Activated naive CD8-positive, alpha-beta T cell treated with anti-CD3 and anti-CD28 coated beads, Interleukin-2, amount 10 ng/mL, durations not matched to agents 7 days and 5 days (primary cell): ENCODE measurements around the gene SLC15A1. TPM values are rescaled to one million over a fixed set of nuclear protein-coding genes. Genes with fewer than 3 reads are reported as not detected.

ENCODE experiments used
- ATAC-seq: fragments of 150-1000 bp; cut with Tn5 transposase; one replicate; pipeline ENCODE4 v1.10.0; 2021; ENCODE audit warnings: low read depth, moderate library complexity
- POLR2A ChIA-PET: fragments of 350-600 bp; sonication (Branson Sonifier 250); formaldehyde crosslinking; loops from one replicate; lab custom pipeline; 2021; ENCODE audit warnings: antibody characterized with exemption; lab: Charles Lee
- DNase-seq: peaks from one replicate; pipeline ENCODE4 v3.0.0; 2021
- H3K27ac Mint-ChIP-seq: one replicate; pipeline ENCODE4 v1.8.0; 2022; ENCODE audit warnings: mild to moderate bottlenecking, mixed read lengths
- H3K27me3 Mint-ChIP-seq: one replicate; pipeline ENCODE4 v1.8.0; 2022; ENCODE audit warnings: mild to moderate bottlenecking, moderate library complexity, mixed read lengths
- H3K36me3 Mint-ChIP-seq: one replicate; pipeline ENCODE4 v1.8.0; 2021; ENCODE audit warnings: mild to moderate bottlenecking, mixed read lengths
- H3K4me1 Mint-ChIP-seq: one replicate; pipeline ENCODE4 v1.8.0; 2021; ENCODE audit warnings: mixed read lengths
- H3K4me3 Mint-ChIP-seq: one replicate; pipeline ENCODE4 v1.8.0; 2022; ENCODE audit warnings: mild to moderate bottlenecking, moderate library complexity, mixed read lengths
- H3K9me3 Mint-ChIP-seq: one replicate; pipeline ENCODE4 v1.8.0; 2021; ENCODE audit warnings: mixed read lengths
- total RNA-seq, 2 experiments: library from RNA; stranded (reverse); gene quantifications; one replicate each; pipeline ENCODE4 v1.2.3, GENCODE V29; 2021

Gene SLC15A1
- total RNA-seq, 2 experiments from 2014 or later = not detected

DNA sequence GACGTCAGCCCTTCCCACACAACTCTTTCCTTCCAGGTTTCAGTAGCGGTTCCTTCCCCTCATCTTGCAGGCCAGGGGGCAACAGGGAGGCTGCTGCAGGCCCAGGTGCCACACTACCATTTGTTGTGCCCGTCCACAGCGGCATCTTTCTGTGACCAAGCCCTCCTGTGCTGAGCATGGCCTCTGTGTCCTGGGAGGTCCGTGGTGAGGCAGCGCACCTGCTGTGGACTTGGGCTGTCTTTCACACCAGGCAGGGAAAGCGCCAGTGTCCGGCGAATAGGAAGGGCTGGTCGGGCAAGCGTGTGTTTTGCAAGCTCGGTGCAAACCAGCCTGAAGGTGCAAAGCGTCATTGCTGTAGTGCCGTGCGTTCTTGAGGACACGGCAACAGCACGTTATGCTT, 21.4 kb downstream of the SLC15A1 start:
- no peaks in the 10 kb centered on the region for H3K36me3 Mint-ChIP-seq

DNA sequence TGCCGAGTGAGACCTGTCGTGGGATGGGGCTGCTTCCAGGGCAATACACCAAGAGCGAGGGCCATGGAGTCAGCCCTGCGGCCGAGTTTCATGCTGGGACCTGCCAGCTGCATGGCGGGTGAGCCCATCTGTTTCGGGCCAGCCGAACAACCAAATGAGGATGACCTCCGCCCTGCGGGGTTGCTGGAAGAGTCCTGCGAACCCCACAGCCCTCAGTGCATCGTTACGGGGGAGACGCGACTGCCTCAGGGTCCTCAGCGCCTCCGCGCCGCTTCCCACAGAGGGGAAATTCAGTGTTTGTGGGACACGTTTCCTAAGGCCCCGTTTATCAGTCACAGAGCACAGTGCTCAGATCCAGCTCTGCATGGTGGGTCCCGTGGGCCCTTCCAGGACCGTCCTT, 22.0 kb downstream of the SLC15A1 start:
- DNase-seq (no peak), ATAC-seq (no peak)
- no peak overlapping the region for H3K27ac Mint-ChIP-seq
- H3K9me3 Mint-ChIP-seq = peaks cover 2% of the 10 kb centered on the region
- peaks cover 7% of the 10 kb centered on the region for H3K4me1 Mint-ChIP-seq
- H3K36me3 Mint-ChIP-seq = no peaks in the 10 kb centered on the region
- peaks cover 7% of the 10 kb centered on the region for H3K27me3 Mint-ChIP-seq
- no peak overlapping the region for H3K4me3 Mint-ChIP-seq
- POLR2A ChIA-PET = no interaction called here

More for the DNA sequence above, 21.4 kb downstream of the SLC15A1 start:
- Mint-ChIP-seq H3K27ac (no peak overlapping the region), H3K27me3 (peaks cover 8% of the 10 kb centered on the region), H3K4me1 (peaks cover 7% of the 10 kb centered on the region), H3K9me3 (peaks cover 2% of the 10 kb centered on the region), H3K4me3 (no peak overlapping the region)
- ATAC-seq (no peak), DNase-seq (no peak)
- POLR2A ChIA-PET = no interaction called here

DNA sequence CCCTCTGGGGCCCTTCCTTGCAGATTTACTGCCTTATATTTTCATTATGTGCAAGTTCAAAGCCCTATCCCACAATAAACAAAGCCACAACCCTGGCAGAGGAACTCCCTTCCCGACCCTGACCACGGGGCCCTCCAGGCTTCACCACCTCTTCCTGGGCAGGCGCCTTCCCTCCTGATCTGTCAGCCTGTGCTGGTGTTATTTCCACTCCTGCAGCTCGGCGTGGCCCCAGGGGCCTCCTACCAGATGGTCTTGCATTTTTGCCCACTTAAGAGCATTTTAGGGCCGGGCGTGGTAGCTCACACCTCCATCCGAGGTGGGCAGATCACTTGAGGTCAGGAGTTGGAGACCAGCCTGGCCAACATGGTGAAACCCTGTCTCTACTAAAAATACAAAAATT, 22.8 kb downstream of the SLC15A1 start:
- H3K4me1 Mint-ChIP-seq = peaks cover 7% of the 10 kb centered on the region
- no peaks in the 10 kb centered on the region for H3K36me3 Mint-ChIP-seq
- no peak overlapping the region for H3K4me3 Mint-ChIP-seq
- ATAC-seq (no peak), DNase-seq (no peak)
- no peak overlapping the region for H3K27ac Mint-ChIP-seq
- POLR2A ChIA-PET = no interaction called here
- H3K9me3 Mint-ChIP-seq = peaks cover 2% of the 10 kb centered on the region
- peaks cover 2% of the 10 kb centered on the region for H3K27me3 Mint-ChIP-seq

DNA sequence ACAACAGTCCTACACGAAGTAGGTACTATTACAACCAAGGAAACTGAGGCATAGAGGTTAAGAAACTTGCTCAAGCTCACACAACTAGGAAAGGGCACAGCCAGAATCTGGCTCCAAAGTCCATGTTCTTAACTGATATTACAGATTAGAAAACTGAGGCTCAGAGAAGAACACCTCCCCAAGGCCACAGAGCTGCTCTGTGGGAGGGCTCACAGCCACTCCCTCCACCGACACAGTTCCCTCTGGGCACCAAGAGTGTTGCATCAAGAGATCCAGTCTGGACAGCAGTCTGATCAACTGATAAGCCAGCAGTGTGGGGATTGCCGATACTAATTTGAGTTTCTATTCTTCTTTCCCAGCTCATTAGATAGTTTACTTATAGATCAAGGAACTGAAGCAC, 29.5 kb downstream of the SLC15A1 start:
- ATAC-seq (no peak), DNase-seq (no peak)
- H3K4me3 Mint-ChIP-seq = no peak overlapping the region
- peaks cover 7% of the 10 kb centered on the region for H3K27me3 Mint-ChIP-seq
- H3K36me3 Mint-ChIP-seq = no peaks in the 10 kb centered on the region
- POLR2A ChIA-PET = no interaction called here
- H3K4me1 Mint-ChIP-seq = no peaks in the 10 kb centered on the region
- no peaks in the 10 kb centered on the region for H3K9me3 Mint-ChIP-seq
- no peak overlapping the region for H3K27ac Mint-ChIP-seq

DNA sequence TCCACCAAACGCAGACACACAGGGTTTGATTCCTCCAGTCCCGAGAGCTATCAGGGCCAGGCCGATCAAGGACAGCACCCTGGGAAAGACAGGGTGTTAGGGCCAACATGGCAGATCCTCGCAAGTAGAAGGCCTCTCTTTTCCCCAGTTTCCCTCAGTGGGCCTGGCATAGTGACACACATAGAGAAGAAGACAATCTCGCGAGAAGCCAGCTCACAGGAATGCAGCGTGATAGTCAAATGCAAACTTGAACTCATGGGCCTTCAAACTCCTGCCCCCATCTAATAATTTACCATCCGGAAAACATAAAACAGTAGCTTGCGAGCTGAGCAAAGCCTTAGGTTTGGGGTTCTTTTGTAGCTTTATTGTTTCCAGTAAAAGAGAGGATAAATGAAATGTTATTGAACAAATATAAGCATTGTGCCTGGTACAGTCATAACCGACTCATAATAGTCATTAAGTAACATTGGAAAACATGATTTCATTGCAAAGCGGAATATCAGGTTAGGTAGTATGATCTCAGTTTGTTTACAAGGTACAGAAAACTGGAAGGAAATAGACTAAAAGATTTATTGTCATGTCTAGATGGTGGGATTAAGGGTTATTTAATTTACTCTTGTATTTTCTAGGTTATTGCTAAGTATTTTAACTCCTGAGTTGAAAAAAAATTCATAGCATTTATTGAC, 30.5 kb downstream of the SLC15A1 start:
- no peaks in the 10 kb centered on the region for H3K36me3 Mint-ChIP-seq
- H3K27ac Mint-ChIP-seq = no peak overlapping the region
- ATAC-seq = no peak
- no peaks in the 10 kb centered on the region for H3K9me3 Mint-ChIP-seq
- no peak for DNase-seq
- H3K4me1 Mint-ChIP-seq = no peaks in the 10 kb centered on the region
- no peak overlapping the region for H3K4me3 Mint-ChIP-seq
- POLR2A ChIA-PET = no interaction called here
- peaks cover 7% of the 10 kb centered on the region for H3K27me3 Mint-ChIP-seq

DNA sequence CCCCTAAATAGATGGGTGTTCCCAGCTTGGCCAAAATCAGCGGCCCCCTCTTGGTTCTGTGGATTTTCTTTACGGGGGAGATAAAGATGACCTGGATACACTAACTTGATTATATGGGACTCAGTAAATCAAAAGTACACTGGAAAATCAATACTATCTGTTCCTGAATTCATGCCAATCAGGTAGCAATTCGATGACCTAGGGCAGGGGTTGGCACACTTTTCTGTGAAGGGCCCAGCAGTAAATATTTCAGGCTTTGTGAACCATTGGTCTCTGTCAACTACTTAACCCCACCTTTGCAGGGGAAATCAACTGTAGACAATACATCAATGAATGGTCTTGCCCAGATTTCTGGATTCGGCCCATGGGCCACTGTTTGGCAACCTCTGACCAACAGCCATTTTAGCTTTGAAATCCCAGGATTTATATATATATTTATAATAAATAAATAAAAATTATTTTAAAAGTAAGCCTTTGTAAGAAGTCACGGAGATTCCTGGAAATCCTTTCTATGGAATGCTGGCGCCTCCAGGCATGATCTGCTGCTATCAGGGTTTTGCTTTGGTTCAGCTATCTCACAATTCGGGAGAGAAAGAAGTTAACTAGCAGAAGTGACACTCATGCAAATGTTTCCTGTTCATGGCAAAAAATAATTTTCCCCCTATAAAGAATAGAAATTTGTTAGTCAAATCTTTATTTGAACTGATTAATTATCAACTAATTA, 32.8 kb downstream of the SLC15A1 start:
- Mint-ChIP-seq H3K36me3 (no peaks in the 10 kb centered on the region), H3K27me3 (peaks cover 11% of the 10 kb centered on the region), H3K27ac (no peak overlapping the region), H3K9me3 (no peaks in the 10 kb centered on the region), H3K4me1 (no peaks in the 10 kb centered on the region), H3K4me3 (no peak overlapping the region)
- POLR2A ChIA-PET = no interaction called here
- ATAC-seq (no peak), DNase-seq (no peak)

DNA sequence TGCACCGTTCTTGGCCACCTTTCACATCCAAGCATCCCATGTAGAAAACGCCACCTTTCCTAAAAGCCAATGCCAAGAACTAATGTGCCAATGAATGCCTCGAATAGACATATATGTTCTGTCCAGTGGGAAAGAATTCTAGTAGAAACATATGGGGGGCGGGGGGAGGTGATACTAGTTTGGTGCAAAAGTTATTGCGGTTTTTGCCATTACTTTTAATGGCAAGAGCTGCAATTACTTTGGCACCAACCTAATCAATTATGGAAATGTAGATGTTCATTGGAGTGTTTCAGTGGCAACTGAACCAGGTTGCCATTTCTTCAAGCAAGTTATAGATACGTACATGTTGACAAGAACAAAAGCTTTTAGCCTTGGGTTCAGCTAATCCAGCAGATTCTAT, 34.6 kb downstream of the SLC15A1 start:
- no peak for ATAC-seq
- POLR2A ChIA-PET = no interaction called here
- no peak overlapping the region for H3K4me3 Mint-ChIP-seq

DNA sequence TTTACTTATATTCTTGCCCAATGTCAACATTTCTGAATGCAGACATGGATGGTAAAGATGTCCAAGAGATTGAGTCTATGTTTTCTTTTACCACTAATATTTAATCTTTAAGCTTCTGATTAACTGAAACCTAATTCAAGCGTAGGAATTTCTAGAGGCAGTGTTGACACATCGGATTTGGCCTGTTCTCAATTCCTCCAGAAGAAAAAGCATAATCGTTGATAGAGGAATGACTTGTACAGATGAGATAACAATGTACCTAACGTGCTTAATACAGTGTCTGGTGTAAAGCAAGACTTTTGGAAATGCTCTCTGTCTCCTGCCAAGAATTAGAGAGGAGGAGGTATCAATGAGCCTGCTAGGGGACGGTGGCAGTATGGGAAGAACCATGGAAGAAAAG, 35.2 kb downstream of the SLC15A1 start:
- Mint-ChIP-seq H3K4me1 (no peaks in the 10 kb centered on the region), H3K36me3 (no peaks in the 10 kb centered on the region), H3K27me3 (peaks cover 11% of the 10 kb centered on the region), H3K9me3 (no peaks in the 10 kb centered on the region), H3K4me3 (no peak overlapping the region), H3K27ac (no peak overlapping the region)
- no peak for ATAC-seq
- POLR2A ChIA-PET = no interaction called here
- no peak for DNase-seq

More for the DNA sequence above, 34.6 kb downstream of the SLC15A1 start:
- H3K36me3 Mint-ChIP-seq = no peaks in the 10 kb centered on the region
- no peaks in the 10 kb centered on the region for H3K4me1 Mint-ChIP-seq
- DNase-seq = no peak
- no peaks in the 10 kb centered on the region for H3K9me3 Mint-ChIP-seq
- H3K27me3 Mint-ChIP-seq = peaks cover 11% of the 10 kb centered on the region
- no peak overlapping the region for H3K27ac Mint-ChIP-seq

DNA sequence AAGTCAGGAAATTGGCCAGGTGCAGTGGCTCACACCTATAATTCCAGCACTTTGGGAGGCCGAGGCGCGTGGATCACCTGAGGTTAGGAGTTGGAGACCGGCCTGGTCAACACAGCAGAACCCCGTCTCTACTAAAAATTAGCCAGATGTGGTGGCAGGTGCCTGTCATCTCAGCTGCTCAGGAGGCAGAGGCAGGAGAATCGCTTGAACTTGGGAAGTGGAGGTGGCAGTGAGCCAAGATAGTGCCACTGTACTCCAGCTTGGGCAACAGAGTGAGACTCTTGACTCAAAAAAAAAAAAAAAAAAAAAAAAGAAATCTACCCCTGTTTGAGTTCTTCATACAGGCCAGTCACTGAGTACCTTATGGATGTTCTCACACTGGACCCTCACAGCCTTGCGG, 42.0 kb downstream of the SLC15A1 start:
- POLR2A ChIA-PET = no interaction called here
- no peaks in the 10 kb centered on the region for H3K36me3 Mint-ChIP-seq

DNA sequence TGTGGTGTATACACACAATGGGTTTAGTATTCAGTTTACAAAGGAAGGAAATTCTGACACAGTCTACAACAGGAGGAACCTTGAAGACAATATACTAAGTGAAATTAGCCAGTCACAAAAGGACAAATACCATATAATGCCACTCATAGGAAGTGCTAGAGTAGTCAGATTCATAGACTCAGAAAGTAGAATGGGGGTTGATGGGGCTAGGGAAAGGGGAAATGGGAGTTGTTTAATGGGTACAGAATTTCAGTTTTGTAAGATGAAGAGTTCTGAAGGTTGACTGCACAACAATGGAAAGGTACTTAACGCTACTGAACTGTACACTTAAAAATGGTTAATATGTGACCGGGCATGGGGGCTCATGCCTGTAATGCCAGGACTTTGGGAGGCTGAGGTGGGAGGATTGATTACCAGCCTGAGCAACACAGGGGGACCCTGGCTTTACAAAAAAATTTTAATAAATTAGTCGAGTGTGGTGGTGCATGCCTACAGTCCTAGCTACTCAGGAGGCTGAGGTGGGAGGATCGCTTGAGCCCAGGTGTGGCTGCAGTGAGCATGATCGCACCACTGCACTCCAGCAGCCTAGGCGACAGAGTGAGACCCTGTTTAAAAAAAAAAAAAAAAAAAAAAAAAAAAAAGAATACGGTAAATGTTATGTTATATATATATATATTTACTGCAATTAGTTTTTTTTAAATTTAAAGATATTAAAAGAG, 45.0 kb downstream of the SLC15A1 start:
- Mint-ChIP-seq H3K4me3 (no peak overlapping the region), H3K36me3 (no peaks in the 10 kb centered on the region), H3K4me1 (no peaks in the 10 kb centered on the region), H3K27me3 (peaks cover 19% of the 10 kb centered on the region), H3K9me3 (no peaks in the 10 kb centered on the region), H3K27ac (no peak overlapping the region)
- no peak for DNase-seq
- POLR2A ChIA-PET = no interaction called here
- no peak for ATAC-seq

More for the DNA sequence above, 42.0 kb downstream of the SLC15A1 start:
- DNase-seq (no peak), ATAC-seq (no peak)
- Mint-ChIP-seq H3K4me3 (no peak overlapping the region), H3K9me3 (no peaks in the 10 kb centered on the region), H3K27me3 (peaks cover 18% of the 10 kb centered on the region), H3K27ac (no peak overlapping the region), H3K4me1 (no peaks in the 10 kb centered on the region)

DNA sequence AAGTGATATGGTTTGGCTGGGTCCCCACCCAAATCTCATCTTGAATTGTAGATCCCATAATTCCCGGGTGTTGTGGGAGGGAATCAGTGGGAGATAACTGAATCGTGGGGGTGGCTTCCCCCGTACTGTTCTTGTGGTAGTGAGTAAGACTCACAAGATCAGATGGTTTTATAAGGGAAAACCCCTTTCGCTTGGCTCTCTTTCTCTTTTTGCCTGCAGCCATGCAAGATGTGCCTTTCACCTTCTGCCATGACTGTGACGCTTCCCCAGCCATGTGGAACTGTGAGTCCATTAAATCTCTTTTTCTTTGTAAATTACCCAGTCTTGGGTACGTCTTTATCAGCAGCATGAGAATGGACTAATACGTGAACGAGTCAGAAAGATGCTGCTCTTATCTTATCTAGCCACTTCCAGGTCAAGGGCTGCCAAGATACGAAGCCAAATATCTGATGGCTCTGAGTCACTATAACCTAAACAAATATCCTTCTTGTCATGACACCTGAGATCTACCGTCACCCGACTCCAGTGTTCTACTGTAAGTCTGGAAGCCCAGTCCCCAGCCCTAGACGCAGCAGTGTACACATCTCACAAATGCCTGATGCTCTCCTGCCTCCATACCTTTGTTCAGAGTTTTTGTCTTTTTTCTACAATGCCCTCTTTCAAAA, 45.9 kb downstream of the SLC15A1 start:
- Mint-ChIP-seq H3K4me3 (no peak overlapping the region), H3K36me3 (no peaks in the 10 kb centered on the region), H3K27ac (no peak overlapping the region), H3K27me3 (peaks cover 18% of the 10 kb centered on the region), H3K4me1 (no peaks in the 10 kb centered on the region), H3K9me3 (no peaks in the 10 kb centered on the region)
- no peak for ATAC-seq
- DNase-seq = no peak
- POLR2A ChIA-PET = no interaction called here

DNA sequence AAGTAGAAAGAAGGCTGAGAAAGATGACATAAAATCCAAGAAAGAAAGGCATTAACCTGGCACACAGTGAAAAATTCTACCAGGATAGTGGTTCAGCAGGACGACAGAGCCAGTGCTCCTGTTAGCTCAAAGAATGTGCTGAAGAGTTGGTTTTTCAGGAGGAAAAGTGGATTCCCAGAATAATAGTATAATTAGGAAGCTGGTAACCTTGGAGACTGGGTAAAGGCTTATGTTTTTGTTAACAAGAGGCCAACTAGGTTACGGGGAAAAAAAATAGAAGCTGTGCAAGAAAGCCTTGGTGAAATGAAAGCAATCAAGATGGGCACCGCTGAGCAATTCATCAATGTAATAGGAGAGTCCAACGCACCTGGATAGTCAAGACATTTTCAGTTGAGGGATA, 54.7 kb downstream of the SLC15A1 start:
- Mint-ChIP-seq H3K27me3 (peaks cover 19% of the 10 kb centered on the region), H3K9me3 (no peaks in the 10 kb centered on the region), H3K4me3 (no peak overlapping the region), H3K4me1 (no peaks in the 10 kb centered on the region), H3K27ac (no peak overlapping the region), H3K36me3 (no peaks in the 10 kb centered on the region)
- ATAC-seq = no peak
- DNase-seq = no peak
- POLR2A ChIA-PET = no interaction called here

DNA sequence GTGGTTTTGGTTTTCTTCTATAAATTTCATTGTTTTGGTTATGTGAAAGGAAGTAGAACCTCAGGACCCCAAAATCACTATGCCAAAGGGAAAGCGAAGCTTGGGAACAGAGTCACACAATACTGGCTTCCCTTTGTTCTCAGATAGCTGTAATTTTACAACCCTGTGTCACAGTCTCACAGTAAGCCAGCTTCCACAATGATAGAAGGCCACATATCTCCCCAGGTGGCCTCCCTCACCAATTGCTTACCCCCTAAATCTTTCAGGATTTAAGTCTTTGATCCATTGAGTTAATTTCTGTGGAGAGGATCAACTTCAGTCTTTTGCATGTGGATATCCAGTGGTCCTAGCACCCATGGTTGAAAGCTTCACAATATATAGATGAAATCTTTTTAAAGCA, 58.7 kb downstream of the SLC15A1 start:
- no peaks in the 10 kb centered on the region for H3K9me3 Mint-ChIP-seq
- no peaks in the 10 kb centered on the region for H3K4me1 Mint-ChIP-seq
- ATAC-seq (no peak), DNase-seq (no peak)
- peaks cover 17% of the 10 kb centered on the region for H3K27me3 Mint-ChIP-seq
- H3K4me3 Mint-ChIP-seq = no peak overlapping the region
- H3K27ac Mint-ChIP-seq = no peak overlapping the region
- H3K36me3 Mint-ChIP-seq = no peaks in the 10 kb centered on the region
- POLR2A ChIA-PET = no interaction called here
